ENCODE data around the gene GPAT3.
"Not testable (repeated sequence)": the region's sequence is repeated elsewhere in the genome, so short reads cannot be mapped to it uniquely, and the experiment has no call there.

Gene GPAT3

GRCh38 chr4:83556816-83557215, 20.9 kb downstream of the GPAT3 start:
- no peaks in the 10 kb centered on the region for H3K4me1 ChIP-seq (ENCODE audit: control insufficient read depth, insufficient read depth, low read length)
- H3K27me3 ChIP-seq (ENCODE audit: control insufficient read depth, insufficient read depth, low read length) = no peaks in the 10 kb centered on the region
- H3K9me3 ChIP-seq (ENCODE audit: control insufficient read depth, insufficient read depth, low read length) = no peaks in the 10 kb centered on the region
- no peaks in the 10 kb centered on the region for H3K36me3 ChIP-seq (ENCODE audit: control insufficient read depth, insufficient read depth, low read length)
- no peak overlapping the region for H3K4me3 ChIP-seq (ENCODE audit: low read depth, low read length)
- no peak overlapping the region for H3K9ac ChIP-seq (ENCODE audit: low read depth, low read length)

DNA sequence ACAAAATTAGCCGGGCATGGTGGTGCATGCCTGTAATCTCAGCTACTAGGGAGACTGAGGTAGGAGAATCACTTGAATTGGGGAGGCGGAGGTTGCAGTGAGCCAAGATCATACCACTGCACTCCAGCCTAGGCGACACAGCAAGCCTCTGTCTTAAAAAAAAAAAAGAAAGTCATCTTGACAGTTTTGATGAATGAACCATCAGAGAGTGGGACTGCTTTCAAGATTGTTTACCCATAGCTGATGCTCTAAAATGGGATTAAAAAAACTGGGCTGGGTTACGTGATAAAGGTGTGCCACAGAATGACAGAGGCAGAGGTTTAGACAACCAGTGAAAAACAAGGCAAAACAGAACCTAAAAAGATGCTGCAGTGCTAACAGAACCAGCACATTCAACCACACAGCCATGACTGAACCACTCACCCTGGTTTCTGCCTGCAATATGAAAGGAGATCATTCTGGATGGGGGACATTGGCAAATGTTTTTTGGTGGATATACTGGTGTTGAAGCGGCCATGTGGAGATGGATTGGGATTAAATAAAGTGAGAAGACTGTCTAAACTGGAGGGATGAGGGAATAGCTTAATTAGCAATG, 22.2 kb downstream of the GPAT3 start:
- Histone ChIP-seq H3K9ac (ENCODE audit: low read depth, low read length) (no peak overlapping the region), H3K9me3 (ENCODE audit: control insufficient read depth, insufficient read depth, low read length) (no peaks in the 10 kb centered on the region), H3K4me3 (ENCODE audit: low read depth, low read length) (no peak overlapping the region), H3K36me3 (ENCODE audit: control insufficient read depth, insufficient read depth, low read length) (no peaks in the 10 kb centered on the region), H3K27me3 (ENCODE audit: control insufficient read depth, insufficient read depth, low read length) (no peaks in the 10 kb centered on the region), H3K4me1 (ENCODE audit: control insufficient read depth, insufficient read depth, low read length) (no peaks in the 10 kb centered on the region)

DNA sequence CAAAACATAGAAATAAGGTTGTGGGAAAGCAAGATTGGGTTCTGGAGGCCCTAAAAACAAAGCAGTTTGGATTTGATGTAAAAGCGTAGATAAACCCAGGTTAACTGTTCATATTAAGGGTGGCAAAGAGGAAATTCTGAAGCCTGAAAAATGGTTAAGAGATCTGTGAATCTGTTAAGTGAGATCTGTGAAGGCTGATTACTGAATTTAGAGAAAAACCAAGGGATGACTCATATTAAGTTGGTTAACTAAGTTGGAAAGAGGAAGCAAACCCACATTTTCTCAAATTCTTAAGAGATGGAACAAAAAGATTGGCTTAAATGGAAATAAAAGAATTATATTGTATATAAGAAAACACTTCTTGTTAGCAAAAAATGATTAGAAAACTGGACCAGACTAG, 22.8 kb downstream of the GPAT3 start:
- no peaks in the 10 kb centered on the region for H3K4me1 ChIP-seq (ENCODE audit: control insufficient read depth, insufficient read depth, low read length)
- H3K36me3 ChIP-seq (ENCODE audit: control insufficient read depth, insufficient read depth, low read length) = no peaks in the 10 kb centered on the region
- H3K9ac ChIP-seq (ENCODE audit: low read depth, low read length) = no peak overlapping the region
- no peak overlapping the region for H3K4me3 ChIP-seq (ENCODE audit: low read depth, low read length)
- no peaks in the 10 kb centered on the region for H3K27me3 ChIP-seq (ENCODE audit: control insufficient read depth, insufficient read depth, low read length)
- no peaks in the 10 kb centered on the region for H3K9me3 ChIP-seq (ENCODE audit: control insufficient read depth, insufficient read depth, low read length)

DNA sequence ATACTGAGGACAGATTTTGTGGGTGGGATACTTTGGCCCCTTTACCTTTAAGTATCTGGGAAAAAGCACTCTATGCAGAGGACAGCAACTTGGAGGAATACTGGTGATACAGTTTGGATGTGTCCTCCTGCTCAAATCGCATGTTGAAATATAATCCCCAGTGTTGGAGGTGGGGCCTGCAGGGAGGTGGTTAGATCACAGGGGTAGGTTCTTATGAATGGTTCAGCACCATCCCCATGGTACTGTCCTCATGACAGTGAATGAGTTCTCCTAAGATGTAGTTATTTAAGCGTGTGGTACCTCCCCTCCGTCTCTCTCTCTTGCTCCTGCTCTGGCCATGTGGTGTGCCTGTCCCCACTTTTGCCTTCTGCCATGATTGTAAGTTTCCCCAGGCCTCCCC, 24.6 kb downstream of the GPAT3 start:
- no peak overlapping the region for H3K4me3 ChIP-seq (ENCODE audit: low read depth, low read length)
- no peaks in the 10 kb centered on the region for H3K4me1 ChIP-seq (ENCODE audit: control insufficient read depth, insufficient read depth, low read length)
- H3K36me3 ChIP-seq (ENCODE audit: control insufficient read depth, insufficient read depth, low read length) = no peaks in the 10 kb centered on the region
- no peaks in the 10 kb centered on the region for H3K9me3 ChIP-seq (ENCODE audit: control insufficient read depth, insufficient read depth, low read length)
- no peaks in the 10 kb centered on the region for H3K27me3 ChIP-seq (ENCODE audit: control insufficient read depth, insufficient read depth, low read length)
- no peak overlapping the region for H3K9ac ChIP-seq (ENCODE audit: low read depth, low read length)

- Histone ChIP-seq H3K27me3 (ENCODE audit: control insufficient read depth, insufficient read depth, low read length) (no peaks in the 10 kb centered on the region), H3K4me3 (ENCODE audit: low read depth, low read length) (no peak overlapping the region), H3K9me3 (ENCODE audit: control insufficient read depth, insufficient read depth, low read length) (no peaks in the 10 kb centered on the region), H3K4me1 (ENCODE audit: control insufficient read depth, insufficient read depth, low read length) (no peaks in the 10 kb centered on the region), H3K36me3 (ENCODE audit: control insufficient read depth, insufficient read depth, low read length) (no peaks in the 10 kb centered on the region), H3K9ac (ENCODE audit: low read depth, low read length) (no peak overlapping the region)
These were observed 25.5 kb downstream of the GPAT3 start for GRCh38 chr4:83561381-83561780.

- H3K36me3 ChIP-seq (ENCODE audit: control insufficient read depth, insufficient read depth, low read length) = no peaks in the 10 kb centered on the region
- H3K4me3 ChIP-seq (ENCODE audit: low read depth, low read length) = no peak overlapping the region
- no peak overlapping the region for H3K9ac ChIP-seq (ENCODE audit: low read depth, low read length)
- H3K27me3 ChIP-seq (ENCODE audit: control insufficient read depth, insufficient read depth, low read length) = no peaks in the 10 kb centered on the region
- H3K4me1 ChIP-seq (ENCODE audit: control insufficient read depth, insufficient read depth, low read length) = no peaks in the 10 kb centered on the region
- no peaks in the 10 kb centered on the region for H3K9me3 ChIP-seq (ENCODE audit: control insufficient read depth, insufficient read depth, low read length)
These were observed 28.1 kb downstream of the GPAT3 start for GRCh38 chr4:83563998-83564397.

- H3K4me3 ChIP-seq (ENCODE audit: low read depth, low read length) = no peak overlapping the region
- no peak overlapping the region for H3K9ac ChIP-seq (ENCODE audit: low read depth, low read length)
- H3K4me1 ChIP-seq (ENCODE audit: control insufficient read depth, insufficient read depth, low read length) = no peaks in the 10 kb centered on the region
These were observed 32.2 kb downstream of the GPAT3 start for GRCh38 chr4:83568062-83568461.

DNA sequence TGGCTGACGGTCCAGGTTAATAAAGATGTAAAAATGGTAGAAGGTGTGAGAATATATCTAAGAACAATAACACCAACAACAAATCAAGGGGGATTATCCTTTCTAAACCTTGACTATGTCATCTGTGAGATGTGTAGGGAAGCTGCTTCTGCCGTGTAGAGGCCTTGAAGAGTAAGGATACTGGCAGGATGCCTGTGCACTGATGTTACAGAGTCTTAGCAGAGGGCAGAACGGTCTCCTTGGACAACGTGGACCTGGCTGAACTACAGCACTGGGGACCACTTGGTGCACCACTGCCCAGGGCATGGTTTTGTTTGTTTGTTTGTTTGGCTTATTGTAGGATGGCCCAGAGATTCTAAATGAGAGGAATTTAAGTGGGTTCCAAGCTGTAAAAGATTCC, 33.5 kb downstream of the GPAT3 start:
- H3K9me3 ChIP-seq (ENCODE audit: control insufficient read depth, insufficient read depth, low read length) = no peaks in the 10 kb centered on the region

More at GRCh38 chr4:83568062-83568461, 32.2 kb downstream of the GPAT3 start:
- Histone ChIP-seq H3K36me3 (ENCODE audit: control insufficient read depth, insufficient read depth, low read length) (no peaks in the 10 kb centered on the region), H3K27me3 (ENCODE audit: control insufficient read depth, insufficient read depth, low read length) (no peaks in the 10 kb centered on the region), H3K9me3 (ENCODE audit: control insufficient read depth, insufficient read depth, low read length) (no peaks in the 10 kb centered on the region)

GRCh38 chr4:83569987-83570386, 34.1 kb downstream of the GPAT3 start:
- Histone ChIP-seq H3K4me3 (ENCODE audit: low read depth, low read length) (no peak overlapping the region), H3K9ac (ENCODE audit: low read depth, low read length) (no peak overlapping the region), H3K27me3 (ENCODE audit: control insufficient read depth, insufficient read depth, low read length) (no peaks in the 10 kb centered on the region), H3K4me1 (ENCODE audit: control insufficient read depth, insufficient read depth, low read length) (no peaks in the 10 kb centered on the region), H3K36me3 (ENCODE audit: control insufficient read depth, insufficient read depth, low read length) (no peaks in the 10 kb centered on the region), H3K9me3 (ENCODE audit: control insufficient read depth, insufficient read depth, low read length) (no peaks in the 10 kb centered on the region)

More for the DNA sequence above, 33.5 kb downstream of the GPAT3 start:
- no peaks in the 10 kb centered on the region for H3K36me3 ChIP-seq (ENCODE audit: control insufficient read depth, insufficient read depth, low read length)
- no peaks in the 10 kb centered on the region for H3K27me3 ChIP-seq (ENCODE audit: control insufficient read depth, insufficient read depth, low read length)
- H3K4me3 ChIP-seq (ENCODE audit: low read depth, low read length) = no peak overlapping the region
- no peaks in the 10 kb centered on the region for H3K4me1 ChIP-seq (ENCODE audit: control insufficient read depth, insufficient read depth, low read length)
- H3K9ac ChIP-seq (ENCODE audit: low read depth, low read length) = no peak overlapping the region

- no peaks in the 10 kb centered on the region for H3K36me3 ChIP-seq (ENCODE audit: control insufficient read depth, insufficient read depth, low read length)
- H3K9me3 ChIP-seq (ENCODE audit: control insufficient read depth, insufficient read depth, low read length) = no peaks in the 10 kb centered on the region
- no peak overlapping the region for H3K9ac ChIP-seq (ENCODE audit: low read depth, low read length)
- no peaks in the 10 kb centered on the region for H3K27me3 ChIP-seq (ENCODE audit: control insufficient read depth, insufficient read depth, low read length)
- no peaks in the 10 kb centered on the region for H3K4me1 ChIP-seq (ENCODE audit: control insufficient read depth, insufficient read depth, low read length)
- H3K4me3 ChIP-seq (ENCODE audit: low read depth, low read length) = no peak overlapping the region
These were observed 36.9 kb downstream of the GPAT3 start for GRCh38 chr4:83572848-83573247.

DNA sequence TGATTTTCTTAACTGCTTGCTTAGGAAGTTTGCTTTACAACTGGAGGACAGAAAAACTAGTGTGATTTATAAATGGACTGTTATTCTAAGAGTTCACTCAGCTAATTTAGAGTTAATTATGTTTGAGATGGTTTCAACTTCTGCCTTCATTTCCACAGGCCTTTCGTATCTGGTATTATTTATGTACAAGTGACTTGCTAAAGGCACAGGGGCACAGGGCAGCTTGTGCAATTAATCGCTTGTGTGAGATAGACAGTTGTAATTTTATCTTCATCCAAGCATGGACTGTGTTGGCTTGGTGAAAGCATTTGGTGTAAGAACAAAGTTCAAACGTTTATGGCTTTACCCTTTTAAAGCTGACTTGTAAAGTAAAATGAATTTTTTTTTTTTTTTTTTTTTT, 38.3 kb downstream of the GPAT3 start:
- Histone ChIP-seq H3K4me1 (ENCODE audit: control insufficient read depth, insufficient read depth, low read length) (no peaks in the 10 kb centered on the region), H3K9ac (ENCODE audit: low read depth, low read length) (no peak overlapping the region), H3K9me3 (ENCODE audit: control insufficient read depth, insufficient read depth, low read length) (no peaks in the 10 kb centered on the region), H3K27me3 (ENCODE audit: control insufficient read depth, insufficient read depth, low read length) (no peaks in the 10 kb centered on the region), H3K36me3 (ENCODE audit: control insufficient read depth, insufficient read depth, low read length) (no peaks in the 10 kb centered on the region), H3K4me3 (ENCODE audit: low read depth, low read length) (no peak overlapping the region)

DNA sequence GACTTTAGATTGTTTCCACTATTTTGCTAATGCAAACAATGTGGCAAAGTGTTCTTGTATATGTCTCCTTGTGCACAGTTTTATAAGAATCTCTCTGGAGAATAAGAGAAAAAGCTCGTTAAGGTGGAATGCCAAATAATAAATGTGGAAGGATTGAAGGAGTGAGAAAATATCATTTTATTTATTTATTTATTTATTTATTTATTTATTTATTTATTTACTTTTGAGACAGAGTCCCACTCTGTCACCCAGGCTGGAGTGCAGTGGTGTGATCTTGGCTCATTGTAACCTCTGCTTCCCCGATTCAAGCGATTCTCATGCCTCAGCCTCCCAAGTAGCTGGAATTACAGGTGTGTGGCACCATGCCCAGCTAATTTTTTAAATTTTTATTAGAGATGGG, 40.3 kb downstream of the GPAT3 start:
- H3K9ac ChIP-seq (ENCODE audit: low read depth, low read length); H3K27me3 ChIP-seq (ENCODE audit: control insufficient read depth, insufficient read depth, low read length); H3K4me3 ChIP-seq (ENCODE audit: low read depth, low read length); H3K4me1 ChIP-seq (ENCODE audit: control insufficient read depth, insufficient read depth, low read length); H3K9me3 ChIP-seq (ENCODE audit: control insufficient read depth, insufficient read depth, low read length); H3K36me3 ChIP-seq (ENCODE audit: control insufficient read depth, insufficient read depth, low read length): not testable (repeated sequence)
